ENCODE measurements around the gene TLX3.

DNA sequence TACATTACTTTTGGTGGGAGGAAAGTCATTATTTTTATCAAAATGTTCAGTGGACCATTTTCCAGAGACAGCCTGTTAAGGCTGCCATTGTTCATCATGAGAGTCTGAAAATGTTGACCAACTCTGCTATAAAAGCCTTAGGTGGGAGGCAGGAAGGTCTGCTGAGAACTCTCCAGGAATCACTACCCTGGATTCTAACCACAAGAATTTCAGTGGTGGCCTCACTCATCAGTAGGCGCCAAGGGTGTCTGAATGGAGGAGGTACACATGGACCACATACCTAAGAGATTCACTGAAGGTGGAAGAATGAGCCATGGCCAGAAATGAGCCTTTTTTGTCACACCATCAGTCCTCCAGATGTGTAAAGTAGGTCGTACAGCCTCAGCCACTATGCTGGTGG lies 21.0 kb upstream of the TLX3 start:
- TF ChIP-seq EZH2 (IDR thresholded peaks at IDR 0.05; ENCODE audit: low read depth), result no peak
- TF ChIP-seq, protein P1, sequence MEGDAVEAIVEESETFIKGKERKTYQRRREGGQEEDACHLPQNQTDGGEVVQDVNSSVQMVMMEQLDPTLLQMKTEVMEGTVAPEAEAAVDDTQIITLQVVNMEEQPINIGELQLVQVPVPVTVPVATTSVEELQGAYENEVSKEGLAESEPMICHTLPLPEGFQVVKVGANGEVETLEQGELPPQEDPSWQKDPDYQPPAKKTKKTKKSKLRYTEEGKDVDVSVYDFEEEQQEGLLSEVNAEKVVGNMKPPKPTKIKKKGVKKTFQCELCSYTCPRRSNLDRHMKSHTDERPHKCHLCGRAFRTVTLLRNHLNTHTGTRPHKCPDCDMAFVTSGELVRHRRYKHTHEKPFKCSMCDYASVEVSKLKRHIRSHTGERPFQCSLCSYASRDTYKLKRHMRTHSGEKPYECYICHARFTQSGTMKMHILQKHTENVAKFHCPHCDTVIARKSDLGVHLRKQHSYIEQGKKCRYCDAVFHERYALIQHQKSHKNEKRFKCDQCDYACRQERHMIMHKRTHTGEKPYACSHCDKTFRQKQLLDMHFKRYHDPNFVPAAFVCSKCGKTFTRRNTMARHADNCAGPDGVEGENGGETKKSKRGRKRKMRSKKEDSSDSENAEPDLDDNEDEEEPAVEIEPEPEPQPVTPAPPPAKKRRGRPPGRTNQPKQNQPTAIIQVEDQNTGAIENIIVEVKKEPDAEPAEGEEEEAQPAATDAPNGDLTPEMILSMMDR (conservative IDR thresholded peaks at IDR 0.05), result no peak
